GM08714 (cell line): ENCODE results near the gene SULT1C4.
"Not testable (repeated sequence)": the region's sequence is repeated elsewhere in the genome, so short reads cannot be mapped to it uniquely, and the experiment has no call there.

ENCODE experiments used
- H3K4me3 ChIP-seq: fragments of 200-500 bp; sonication (Bioruptor generic); 2 replicates; pipeline ENCODE4 v1.5.1; 2014; ENCODE audit warnings: mild to moderate bottlenecking, low read length, inconsistent platforms
- ZNF274 ChIP-seq: IDR thresholded peaks from 2 replicates; pipeline ENCODE4 v1.6.1; 2012; ENCODE audit warnings: mild to moderate bottlenecking, low read depth, low read length

SULT1C4 gene

DNA sequence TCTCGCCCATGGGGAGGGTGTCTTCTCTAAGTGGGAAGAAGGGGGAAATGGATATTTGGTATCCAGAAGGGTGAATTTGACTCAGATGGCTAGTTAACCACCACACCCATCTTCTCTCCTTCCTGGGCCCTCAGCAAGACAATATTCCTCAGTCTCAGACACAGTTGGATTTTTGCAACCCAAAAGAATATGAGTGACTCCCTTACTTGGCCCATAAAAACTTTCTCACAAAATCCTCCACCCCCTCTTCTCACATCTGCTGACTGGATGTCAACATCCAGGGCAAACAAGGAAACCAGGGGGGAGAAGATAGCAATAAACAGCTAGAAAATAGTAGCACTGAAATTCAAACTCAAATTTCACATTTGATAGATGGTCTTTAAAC is 35.9 kb downstream of the SULT1C4 start:
- TF ChIP-seq ZNF274: no peak
- no peak overlapping the region for H3K4me3 ChIP-seq

DNA sequence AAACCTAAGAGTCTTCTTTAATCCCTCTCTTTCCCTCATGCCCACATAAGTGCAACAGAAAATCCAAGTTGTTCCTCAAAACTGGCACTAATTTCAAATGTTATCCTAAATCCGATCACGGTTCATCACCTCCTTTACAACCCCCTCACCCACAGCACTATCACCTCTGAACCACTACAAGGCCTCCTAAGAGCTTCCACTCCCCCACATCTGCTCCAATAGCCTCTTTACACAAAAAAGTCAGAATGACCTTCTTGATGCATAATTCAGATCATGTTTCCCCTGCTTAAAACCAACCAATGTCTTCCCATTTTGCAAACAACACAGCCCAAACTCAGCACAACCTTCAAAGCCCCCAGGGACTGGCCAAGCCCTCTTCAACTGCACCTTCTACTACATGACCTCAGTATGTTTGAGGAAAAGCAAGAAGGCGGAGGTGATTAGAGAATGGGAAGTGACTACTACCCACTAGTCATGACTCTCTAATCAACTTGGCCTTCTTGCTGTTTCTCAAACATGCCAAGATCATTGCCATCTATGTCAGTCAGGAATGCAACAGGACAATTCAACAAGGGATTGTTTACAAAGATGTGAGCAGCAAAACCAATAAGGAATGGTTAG is 36.6 kb downstream of the SULT1C4 start:
- no peak overlapping the region for H3K4me3 ChIP-seq
- no peak for TF ChIP-seq ZNF274

DNA sequence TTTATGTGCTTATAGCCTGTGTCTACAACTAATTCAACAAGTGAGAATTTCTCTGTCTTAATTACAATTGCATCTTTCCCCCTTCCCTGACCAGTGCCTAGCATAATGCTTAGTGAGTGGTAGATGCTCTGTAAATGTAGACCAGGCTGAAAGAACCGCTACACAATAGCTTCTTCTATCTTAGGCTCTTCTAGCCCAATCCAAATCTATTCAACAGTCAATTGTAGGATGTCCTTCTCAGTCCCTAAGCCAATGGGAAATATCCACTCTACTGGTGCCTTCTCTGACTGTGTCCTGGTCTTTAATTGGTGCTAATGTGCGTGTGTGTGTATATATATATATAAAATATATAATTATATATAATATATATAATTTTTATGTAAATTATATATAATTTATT is 37.2 kb downstream of the SULT1C4 start:
- TF ChIP-seq ZNF274: no peak
- H3K4me3 ChIP-seq: no peak overlapping the region

DNA sequence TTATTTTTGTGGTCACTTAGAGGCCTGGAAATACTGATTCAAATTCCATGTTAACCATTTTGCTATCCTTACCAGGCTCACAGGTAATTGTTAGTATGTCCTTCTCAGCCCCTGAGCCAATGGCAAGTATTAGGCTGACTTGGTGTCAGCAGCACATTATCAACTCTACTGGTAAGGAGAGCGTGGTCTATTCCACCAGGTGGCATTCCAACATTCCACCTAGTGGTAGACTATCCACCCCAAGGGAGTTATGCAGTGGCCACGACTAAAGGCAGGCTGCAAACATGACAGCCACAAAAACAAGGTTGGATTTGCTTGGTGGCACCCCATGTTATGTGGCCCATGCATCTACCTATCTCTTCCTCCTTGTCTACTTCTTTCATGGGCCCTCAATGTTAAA is 39.5 kb downstream of the SULT1C4 start:
- no peak for TF ChIP-seq ZNF274
- no peak overlapping the region for H3K4me3 ChIP-seq

DNA sequence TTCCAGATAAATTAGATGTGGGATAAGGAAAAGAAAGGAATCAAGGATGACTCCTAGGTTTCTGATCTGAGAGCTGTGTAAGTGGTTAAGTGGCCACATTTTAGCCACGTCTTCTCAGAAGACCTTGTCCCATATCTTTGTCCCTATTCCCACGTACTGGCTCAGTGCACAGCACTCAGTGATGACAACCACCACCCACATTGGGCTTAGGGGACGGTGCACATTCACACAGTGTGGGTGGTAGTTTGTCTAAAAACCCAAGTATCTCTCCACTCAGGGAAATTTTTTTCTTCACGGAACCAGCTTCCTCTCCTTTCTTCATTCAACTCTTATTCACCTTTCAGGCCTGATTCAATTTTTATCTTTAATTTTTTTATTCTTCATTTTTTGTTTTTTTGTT is 40.7 kb downstream of the SULT1C4 start:
- TF ChIP-seq ZNF274: no peak
- H3K4me3 ChIP-seq: no peak overlapping the region

DNA sequence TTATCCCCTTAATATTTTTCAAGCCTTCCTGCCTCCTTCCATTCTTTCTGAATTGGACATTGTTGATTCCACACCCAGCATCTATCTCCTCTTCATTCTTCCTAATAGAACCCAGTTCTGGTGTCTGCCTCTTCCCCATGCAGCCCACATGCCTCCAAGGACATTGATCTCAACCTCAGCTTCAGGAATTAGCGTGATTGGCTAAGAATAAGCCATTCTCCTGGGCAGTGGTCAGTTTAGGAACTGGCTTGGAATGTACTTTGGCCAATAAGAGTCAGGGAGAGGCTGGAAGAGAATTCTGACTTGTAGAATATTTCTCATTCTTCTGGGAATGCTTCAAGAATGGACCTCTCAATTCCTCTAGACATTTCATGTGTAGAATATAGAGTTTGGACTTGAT is 45.3 kb downstream of the SULT1C4 start:
- no peak for TF ChIP-seq ZNF274
- no peak overlapping the region for H3K4me3 ChIP-seq

DNA sequence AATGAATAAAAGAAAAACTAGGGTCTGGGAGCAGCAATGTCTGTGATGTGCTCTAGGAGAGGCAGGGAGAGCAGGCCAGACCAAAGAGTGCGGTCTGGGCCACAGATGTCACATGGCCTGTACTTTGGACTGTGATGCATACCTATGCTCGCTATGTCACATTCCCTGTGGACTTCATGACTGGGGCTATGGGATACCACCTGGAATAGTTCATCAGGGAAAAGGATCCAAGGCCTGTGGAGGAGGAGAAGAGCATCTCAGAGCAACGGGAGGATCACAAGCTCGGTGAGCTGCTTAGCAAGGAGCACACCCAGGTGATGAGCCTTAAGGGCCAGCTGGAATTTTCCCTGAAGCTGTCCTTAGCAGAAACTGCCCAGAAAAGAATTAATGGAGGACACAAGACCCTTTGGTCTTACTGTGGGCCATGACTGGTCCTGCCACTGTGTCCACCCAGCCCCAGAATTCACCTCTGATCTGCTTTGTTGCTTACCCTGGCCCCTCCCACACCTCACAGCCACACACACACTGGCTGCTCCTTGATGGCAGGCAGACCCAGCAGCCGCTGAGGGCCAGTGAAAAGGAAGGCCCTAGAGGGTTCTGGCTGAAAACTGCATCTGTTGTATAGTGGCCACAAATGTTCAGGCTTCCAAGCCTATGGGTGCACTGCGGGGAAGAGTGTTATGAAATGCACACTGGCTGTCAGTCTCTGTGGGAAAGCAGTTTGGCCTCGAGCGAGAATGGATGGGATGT is 45.9 kb downstream of the SULT1C4 start:
- no peak overlapping the region for H3K4me3 ChIP-seq
- TF ChIP-seq ZNF274: no peak

DNA sequence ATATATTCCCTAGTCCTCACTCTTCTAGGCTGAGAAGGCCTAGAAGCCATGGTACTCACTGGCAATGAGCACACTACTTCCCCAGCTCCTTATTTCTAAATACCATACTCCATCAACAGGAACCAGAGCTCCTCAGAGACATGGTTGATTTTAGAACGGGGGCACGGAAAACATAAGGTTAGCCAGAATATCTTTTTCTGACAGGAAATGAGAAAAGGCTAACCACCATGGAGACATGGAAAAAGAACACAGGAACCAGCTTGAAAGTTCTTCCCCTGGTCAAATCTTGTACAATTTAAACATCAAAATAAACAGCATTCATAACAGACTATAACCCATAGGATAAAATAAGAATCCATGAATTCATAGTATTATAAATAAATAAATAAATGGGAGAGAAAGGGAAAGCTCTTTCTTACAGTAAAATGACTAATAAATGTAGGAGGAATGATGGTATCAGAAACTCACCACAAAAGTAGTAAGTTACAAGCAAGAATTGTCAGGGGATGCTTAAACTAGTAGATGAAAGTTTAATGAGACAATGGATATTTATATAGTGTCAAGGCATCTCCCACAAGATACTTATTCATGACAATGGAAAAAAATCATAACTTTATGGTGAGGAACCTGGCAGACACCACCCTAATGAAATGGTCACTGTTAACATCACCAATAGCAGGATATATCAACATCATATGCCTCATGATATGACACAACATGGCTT is 50.7 kb downstream of the SULT1C4 start:
- TF ChIP-seq ZNF274: no peak
- H3K4me3 ChIP-seq: no peak overlapping the region

DNA sequence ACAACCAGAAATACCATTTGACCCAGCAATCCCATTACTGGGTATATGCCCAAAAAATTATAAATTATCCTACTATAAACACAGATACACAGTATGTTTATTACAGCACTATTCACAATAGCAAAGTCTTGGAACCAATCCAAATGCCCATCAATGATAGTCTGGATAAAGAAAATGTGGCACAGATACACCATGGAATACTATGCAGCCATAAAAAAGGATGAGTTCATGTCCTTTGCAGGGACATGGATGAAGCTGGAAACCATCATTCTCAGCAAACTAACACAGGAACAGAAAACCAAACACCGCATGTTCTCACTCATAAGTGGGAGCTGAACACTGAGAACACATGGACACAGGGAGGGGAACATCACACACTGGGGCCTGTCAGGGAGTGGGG is 57.8 kb downstream of the SULT1C4 start:
- not testable (repeated sequence) for H3K4me3 ChIP-seq

DNA sequence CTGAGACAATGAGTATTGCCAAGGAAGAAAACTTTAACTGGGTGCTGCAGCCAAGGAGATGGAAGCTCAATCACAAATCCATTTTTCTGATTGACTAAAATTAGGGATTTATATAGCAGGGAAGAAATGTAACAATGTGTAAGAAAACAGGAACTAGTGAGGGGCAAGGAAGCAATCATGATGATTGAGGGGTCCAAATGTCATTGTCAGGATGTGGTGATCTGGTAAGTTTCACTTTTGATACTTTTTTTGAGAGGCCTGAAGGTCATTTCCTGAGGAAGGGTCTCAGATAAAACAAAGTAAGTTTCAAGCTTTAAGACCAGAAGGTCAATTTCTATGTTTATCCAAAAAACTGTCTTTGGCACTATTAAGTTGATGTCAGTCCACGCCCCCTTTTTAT is 59.2 kb downstream of the SULT1C4 start:
- TF ChIP-seq ZNF274: no peak
- no peak overlapping the region for H3K4me3 ChIP-seq
